Liver (tissue), 3 donors: ENCODE results near the gene NLGN1.

Source experiments
- CTCF ChIP-seq: fragments of 150-350 bp; IDR thresholded peaks from 2 replicates; pipeline ENCODE4 v1.5.1; 2017; ENCODE audit warnings: improper control_type of control experiment, low read depth, low read length; ENCODE audit not compliant: missing input control
- FOXA2 ChIP-seq: IDR thresholded peaks from 2 replicates; pipeline ENCODE4 v1.6.1; 2016; ENCODE audit warnings: antibody characterized with exemption
- GABPA ChIP-seq, 2 donors: IDR thresholded peaks in 1 of 2; conservative IDR thresholded peaks in 1 of 2; 2 replicates each; pipeline ENCODE4 v1.6.1; 2016; ENCODE audit warnings: antibody characterized with exemption in 2 of 2, mild to moderate bottlenecking in 1 of 2, moderate library complexity in 1 of 2
- HNF4G ChIP-seq: IDR thresholded peaks from 2 replicates; pipeline ENCODE4 v1.6.1; 2016; ENCODE audit warnings: antibody characterized with exemption
- MAX ChIP-seq: IDR thresholded peaks from 2 replicates; pipeline ENCODE4 v1.6.1; 2016; ENCODE audit warnings: antibody characterized with exemption
- NR2F2 ChIP-seq: IDR thresholded peaks from 2 replicates; pipeline ENCODE4 v1.6.1; 2016; ENCODE audit warnings: antibody characterized with exemption
- RAD21 ChIP-seq, 2 donors: IDR thresholded peaks; 2 replicates each; pipeline ENCODE4 v1.6.1; 2016; ENCODE audit warnings: antibody characterized with exemption in 2 of 2, mild to moderate bottlenecking in 2 of 2
- SP1 ChIP-seq: IDR thresholded peaks from 2 replicates; pipeline ENCODE4 v1.6.1; 2018; ENCODE audit warnings: antibody characterized with exemption, mild to moderate bottlenecking
- YY1 ChIP-seq: IDR thresholded peaks from 2 replicates; pipeline ENCODE4 v1.6.1; 2016; ENCODE audit warnings: antibody characterized with exemption, mild to moderate bottlenecking
- TF ChIP-seq, protein P1 (sequence below): IDR thresholded peaks from 2 replicates; pipeline ENCODE4 v1.6.1; 2016; ENCODE audit warnings: antibody characterized with exemption, mild to moderate bottlenecking
- donor health status: healthy.
- donor health status: healthy.

DNA sequence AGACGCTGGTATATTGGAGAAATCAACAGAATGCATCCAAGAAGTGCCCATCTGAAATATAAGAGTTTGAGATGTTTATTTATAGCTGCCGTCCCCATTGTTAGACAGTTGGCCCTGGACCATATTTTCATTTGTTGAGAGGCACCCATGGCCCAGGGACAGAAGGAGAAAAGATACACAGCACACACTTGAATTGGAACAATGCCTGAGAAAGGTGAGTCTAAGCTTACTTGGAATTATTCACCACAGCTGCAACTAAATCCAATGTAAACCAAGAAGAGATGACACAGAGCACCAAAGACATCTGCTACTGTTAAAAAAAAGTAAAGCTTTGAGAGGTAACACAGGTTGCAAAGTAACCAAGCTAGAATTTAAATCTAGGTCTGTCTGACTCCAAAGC lies 936.1 kb downstream of the NLGN1 start:
- TF ChIP-seq CTCF (no peak), SP1 (no peak), NR2F2 (no peak), MAX (no peak), RAD21 (IDR thresholded peaks at IDR 0.05) (no peak), FOXA2 (no peak), GABPA (IDR thresholded peaks at IDR 0.05 in 1 of 2, conservative IDR thresholded peaks at IDR 0.05 in 1 of 2) (no peak), YY1 (no peak), HNF4G (no peak)
- TF ChIP-seq, protein P1, sequence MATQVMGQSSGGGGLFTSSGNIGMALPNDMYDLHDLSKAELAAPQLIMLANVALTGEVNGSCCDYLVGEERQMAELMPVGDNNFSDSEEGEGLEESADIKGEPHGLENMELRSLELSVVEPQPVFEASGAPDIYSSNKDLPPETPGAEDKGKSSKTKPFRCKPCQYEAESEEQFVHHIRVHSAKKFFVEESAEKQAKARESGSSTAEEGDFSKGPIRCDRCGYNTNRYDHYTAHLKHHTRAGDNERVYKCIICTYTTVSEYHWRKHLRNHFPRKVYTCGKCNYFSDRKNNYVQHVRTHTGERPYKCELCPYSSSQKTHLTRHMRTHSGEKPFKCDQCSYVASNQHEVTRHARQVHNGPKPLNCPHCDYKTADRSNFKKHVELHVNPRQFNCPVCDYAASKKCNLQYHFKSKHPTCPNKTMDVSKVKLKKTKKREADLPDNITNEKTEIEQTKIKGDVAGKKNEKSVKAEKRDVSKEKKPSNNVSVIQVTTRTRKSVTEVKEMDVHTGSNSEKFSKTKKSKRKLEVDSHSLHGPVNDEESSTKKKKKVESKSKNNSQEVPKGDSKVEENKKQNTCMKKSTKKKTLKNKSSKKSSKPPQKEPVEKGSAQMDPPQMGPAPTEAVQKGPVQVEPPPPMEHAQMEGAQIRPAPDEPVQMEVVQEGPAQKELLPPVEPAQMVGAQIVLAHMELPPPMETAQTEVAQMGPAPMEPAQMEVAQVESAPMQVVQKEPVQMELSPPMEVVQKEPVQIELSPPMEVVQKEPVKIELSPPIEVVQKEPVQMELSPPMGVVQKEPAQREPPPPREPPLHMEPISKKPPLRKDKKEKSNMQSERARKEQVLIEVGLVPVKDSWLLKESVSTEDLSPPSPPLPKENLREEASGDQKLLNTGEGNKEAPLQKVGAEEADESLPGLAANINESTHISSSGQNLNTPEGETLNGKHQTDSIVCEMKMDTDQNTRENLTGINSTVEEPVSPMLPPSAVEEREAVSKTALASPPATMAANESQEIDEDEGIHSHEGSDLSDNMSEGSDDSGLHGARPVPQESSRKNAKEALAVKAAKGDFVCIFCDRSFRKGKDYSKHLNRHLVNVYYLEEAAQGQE: no peak
